Keratinocyte (primary cell): Measurements from ENCODE around the gene RAB11FIP3.

Experiments used
- EZH2 ChIP-seq: IDR thresholded peaks from one replicate; pipeline ENCODE4 v1.6.1; 2012; ENCODE audit warnings: inconsistent platforms, mild to moderate bottlenecking, low read length, moderate library complexity
- TF ChIP-seq, protein P1 (sequence below), 3 experiments: IDR thresholded peaks in 1 of 3; conservative IDR thresholded peaks in 1 of 3; optimal IDR thresholded peaks in 1 of 3; 2 replicates in 2 of 3; 3 replicates in 1 of 3; pipeline versions ENCODE3 to v1.5.1; 2011; ENCODE audit warnings: low read length in 3 of 3, mild to moderate bottlenecking in 3 of 3, moderate library complexity in 2 of 3, control low read depth in 1 of 3, inconsistent platforms in 1 of 3; ENCODE audit not compliant: insufficient read depth in 2 of 3; ENCODE audit errors: extremely low read depth in 1 of 3

GRCh38 chr16:505479-506245 is 80.2 kb downstream of the RAB11FIP3 start:
- TF ChIP-seq, protein P1, sequence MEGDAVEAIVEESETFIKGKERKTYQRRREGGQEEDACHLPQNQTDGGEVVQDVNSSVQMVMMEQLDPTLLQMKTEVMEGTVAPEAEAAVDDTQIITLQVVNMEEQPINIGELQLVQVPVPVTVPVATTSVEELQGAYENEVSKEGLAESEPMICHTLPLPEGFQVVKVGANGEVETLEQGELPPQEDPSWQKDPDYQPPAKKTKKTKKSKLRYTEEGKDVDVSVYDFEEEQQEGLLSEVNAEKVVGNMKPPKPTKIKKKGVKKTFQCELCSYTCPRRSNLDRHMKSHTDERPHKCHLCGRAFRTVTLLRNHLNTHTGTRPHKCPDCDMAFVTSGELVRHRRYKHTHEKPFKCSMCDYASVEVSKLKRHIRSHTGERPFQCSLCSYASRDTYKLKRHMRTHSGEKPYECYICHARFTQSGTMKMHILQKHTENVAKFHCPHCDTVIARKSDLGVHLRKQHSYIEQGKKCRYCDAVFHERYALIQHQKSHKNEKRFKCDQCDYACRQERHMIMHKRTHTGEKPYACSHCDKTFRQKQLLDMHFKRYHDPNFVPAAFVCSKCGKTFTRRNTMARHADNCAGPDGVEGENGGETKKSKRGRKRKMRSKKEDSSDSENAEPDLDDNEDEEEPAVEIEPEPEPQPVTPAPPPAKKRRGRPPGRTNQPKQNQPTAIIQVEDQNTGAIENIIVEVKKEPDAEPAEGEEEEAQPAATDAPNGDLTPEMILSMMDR (optimal IDR thresholded peaks at IDR 0.05 in 1 of 3, IDR thresholded peaks at IDR 0.05 in 1 of 3, conservative IDR thresholded peaks at IDR 0.05 in 1 of 3; ENCODE audit: extremely low read depth in 1 of 3, insufficient read depth in 2 of 3, low read length in 3 of 3) = no peak
- no peak for TF ChIP-seq EZH2
